ACC112 (cell line): ENCODE measurements around the gene NEK6.

ENCODE experiments used
- H2AFZ ChIP-seq: fragments of 200-600 bp; sonication (generic); one replicate; pipeline ENCODE4 v1.6.0; 2017; ENCODE audit warnings: antibody characterized with exemption, low read length; ENCODE audit not compliant: unreplicated experiment
- H3K27ac ChIP-seq: fragments of 200-600 bp; sonication (generic); 2 replicates; pipeline ENCODE4 v1.5.1; 2014; ENCODE audit warnings: low read depth, mild to moderate bottlenecking, antibody characterized with exemption, low read length, moderate library complexity
- H3K27me3 ChIP-seq: fragments of 200-600 bp; sonication (generic); 2 replicates; pipeline ENCODE4 v1.6.1; 2014; ENCODE audit warnings: mild to moderate bottlenecking, antibody characterized with exemption, low read length, moderate library complexity, mixed read lengths; ENCODE audit not compliant: insufficient read depth
- H3K36me3 ChIP-seq: fragments of 200-600 bp; sonication (generic); 2 replicates; pipeline ENCODE4 v1.6.1; 2016; ENCODE audit warnings: mild to moderate bottlenecking, antibody characterized with exemption, low read length, moderate library complexity, mixed read lengths; ENCODE audit not compliant: insufficient read depth
- H3K4me1 ChIP-seq: fragments of 200-600 bp; sonication (generic); one replicate; pipeline ENCODE4 v1.6.1; 2016; ENCODE audit warnings: low read length, mixed read lengths; ENCODE audit not compliant: insufficient read depth, unreplicated experiment, control insufficient read depth
- H3K4me3 ChIP-seq: fragments of 200-600 bp; sonication (generic); 2 replicates; pipeline ENCODE4 v1.5.1; 2014; ENCODE audit warnings: mild to moderate bottlenecking, low read depth, low read length
- H3K79me2 ChIP-seq: fragments of 200-600 bp; sonication (generic); one replicate; pipeline ENCODE4 v1.6.0; 2016; ENCODE audit warnings: low read length; ENCODE audit not compliant: control insufficient read depth, unreplicated experiment, insufficient read depth

Gene NEK6

DNA sequence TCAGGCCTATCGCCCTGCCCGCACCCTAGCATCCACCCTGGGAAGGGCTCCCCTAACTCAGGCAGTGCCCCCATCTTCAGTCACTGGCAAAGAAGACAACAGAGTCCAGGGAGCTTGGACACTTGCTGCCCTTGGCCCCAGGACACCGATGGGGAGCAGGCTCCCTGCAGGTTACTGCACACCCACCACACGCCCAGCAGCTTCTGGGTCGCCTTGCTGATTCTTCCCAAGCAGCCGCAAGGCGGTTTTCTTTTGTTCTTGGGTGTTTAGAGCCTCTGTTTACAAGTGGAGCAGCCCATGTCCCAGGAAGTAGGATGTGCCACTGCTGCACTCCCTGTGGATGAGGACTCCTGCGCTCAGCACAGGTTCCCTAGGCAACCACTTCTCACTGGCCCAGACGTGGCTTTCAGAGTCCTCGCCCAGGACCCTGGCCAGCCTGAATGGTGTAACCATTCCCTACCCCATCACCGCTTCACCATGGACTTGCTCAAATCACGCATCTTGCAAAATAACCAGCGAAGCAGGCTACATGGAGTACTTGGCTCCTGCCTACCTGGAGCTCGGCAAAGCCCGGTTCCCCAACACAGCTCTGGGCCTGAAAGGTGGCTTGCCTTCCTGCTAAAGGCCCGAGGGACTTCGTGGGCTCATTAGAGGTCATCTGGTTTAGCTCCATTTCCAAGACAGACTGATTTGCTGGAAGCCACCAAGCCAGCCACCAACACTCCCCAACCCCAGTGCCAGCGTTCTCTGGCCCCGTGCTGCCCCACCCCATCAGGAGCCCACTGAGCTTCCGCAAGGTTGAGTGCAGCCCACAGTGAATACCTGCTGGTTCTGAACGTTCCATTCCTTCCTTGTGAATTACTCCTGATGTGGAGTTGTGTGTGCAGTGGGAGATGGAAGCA lies 97.5 kb downstream of the NEK6 start:
- Histone ChIP-seq H3K27me3 (no peaks in the 10 kb centered on the region), H3K4me3 (no peak overlapping the region), H3K4me1 (peaks cover 3% of the 10 kb centered on the region), H3K36me3 (peaks cover 22% of the 10 kb centered on the region; the same call in 1 of the 2 replicates), H3K79me2 (peaks cover 40% of the 10 kb centered on the region), H2AFZ (no peak overlapping the region), H3K27ac (no peak overlapping the region)

DNA sequence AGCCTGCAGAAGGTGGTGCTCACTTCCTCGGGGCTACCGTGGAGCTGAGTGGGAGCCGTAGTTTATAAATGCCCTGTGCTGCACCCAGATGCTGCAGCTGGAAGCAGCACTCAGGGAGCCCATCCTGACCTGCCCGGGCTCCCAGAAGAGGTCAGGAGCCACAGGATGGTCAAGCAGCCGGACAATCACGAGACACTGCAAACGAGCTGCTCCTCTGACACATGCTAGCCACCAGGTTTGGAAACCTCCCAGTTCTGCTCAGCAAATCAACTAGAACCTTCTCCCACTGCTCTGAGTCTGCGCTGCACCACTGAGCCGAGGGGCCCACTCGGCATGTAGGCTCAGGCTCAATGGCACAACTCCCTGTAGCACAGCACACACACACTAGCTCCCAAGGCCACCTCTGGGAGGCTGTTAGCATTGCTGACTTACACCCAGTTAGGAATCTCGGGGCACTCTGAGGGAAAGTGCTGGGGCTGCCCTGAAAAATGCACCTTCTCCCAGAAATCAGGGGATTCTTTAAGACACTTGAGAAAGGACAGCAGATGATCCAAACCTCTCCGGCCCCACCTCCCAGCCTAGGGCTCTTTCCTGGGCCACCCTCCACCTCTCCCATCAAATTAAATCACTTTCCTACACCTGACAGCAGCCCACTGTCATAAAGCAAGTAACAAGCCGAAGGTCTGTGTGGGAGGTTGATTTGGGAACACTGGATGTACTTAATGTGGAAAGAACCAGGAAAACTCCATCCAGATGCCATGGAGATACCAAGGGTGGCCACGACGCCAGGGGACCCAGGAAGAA lies 98.4 kb downstream of the NEK6 start:
- no peak overlapping the region for H3K27ac ChIP-seq

DNA sequence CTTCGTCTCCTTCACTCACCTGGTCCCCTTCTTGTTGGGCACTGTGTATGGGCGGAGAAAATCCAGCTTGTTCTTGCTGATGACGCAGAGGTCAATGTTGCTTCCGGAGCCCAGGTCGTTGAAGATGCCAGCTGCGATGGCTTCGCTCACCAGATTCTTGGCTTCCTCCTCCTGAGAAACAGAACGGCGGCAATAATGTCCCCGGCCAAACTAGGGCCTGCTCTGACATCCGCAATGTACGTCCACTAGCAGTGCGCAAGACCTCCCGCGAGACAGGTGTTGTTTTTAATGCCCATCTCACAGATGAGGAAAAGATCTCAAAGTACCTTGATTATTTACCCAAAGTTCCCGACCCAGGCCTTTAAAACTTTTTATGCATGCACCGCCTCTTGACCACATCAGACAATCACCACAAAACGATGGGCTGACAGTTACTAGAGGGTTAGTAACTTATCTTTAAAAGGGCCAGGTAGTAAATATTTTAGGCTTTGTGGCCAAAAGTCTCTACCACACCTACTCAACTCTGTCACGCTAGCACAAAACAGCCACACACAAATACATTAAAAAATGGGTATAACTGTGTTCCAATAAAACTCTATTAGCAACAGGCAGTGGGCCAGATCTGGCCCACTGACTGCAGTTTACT lies 99.1 kb downstream of the NEK6 start:
- 0 out of 2 replicates have a peak overlapping the region, but pooled peaks have one; percentile 6 for H3K27ac ChIP-seq

More for the DNA sequence above, 98.4 kb downstream of the NEK6 start:
- Histone ChIP-seq H3K79me2 (peaks cover 48% of the 10 kb centered on the region), H3K36me3 (peaks cover 16% of the 10 kb centered on the region; the same call in 1 of the 2 replicates), H3K4me3 (no peak overlapping the region), H3K27me3 (no peaks in the 10 kb centered on the region), H3K4me1 (peaks cover 3% of the 10 kb centered on the region), H2AFZ (no peak overlapping the region)

DNA sequence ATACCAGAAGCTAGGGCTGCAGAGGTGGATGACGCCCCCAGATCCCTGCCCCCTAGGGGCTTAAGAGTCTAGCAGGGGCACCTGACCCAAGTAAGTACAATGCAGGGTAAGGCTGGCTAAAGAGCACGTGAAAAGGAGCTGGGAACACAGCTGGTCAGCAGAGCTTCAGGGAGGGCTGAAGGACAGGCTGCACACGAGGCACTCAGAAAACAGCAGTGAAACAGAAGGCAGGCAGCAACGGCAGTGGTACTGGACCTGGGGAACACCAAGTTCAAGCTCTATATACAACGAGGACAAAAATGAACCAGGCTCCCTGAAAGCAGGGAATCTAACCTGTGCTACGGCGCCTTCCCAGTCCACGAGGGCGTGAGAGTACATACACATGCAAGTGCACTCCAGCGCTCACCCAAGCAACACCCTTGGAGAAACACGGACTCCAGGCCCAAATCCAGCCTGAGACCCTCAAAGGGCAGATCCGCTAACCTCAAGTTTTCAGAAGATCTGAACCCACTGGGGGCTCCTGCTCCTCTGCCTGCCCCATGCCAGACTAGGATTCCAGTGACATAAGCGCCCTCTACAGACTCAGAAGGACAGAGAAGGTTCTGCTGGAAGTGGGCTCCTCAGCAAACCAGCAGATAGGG lies 100.1 kb downstream of the NEK6 start:
- Histone ChIP-seq H3K27ac (peak overlapping the region; percentile 6; the same call in 1 of the 2 replicates), H3K36me3 (peaks cover 6% of the 10 kb centered on the region; the same call in 1 of the 2 replicates), H3K4me1 (peaks cover 3% of the 10 kb centered on the region), H3K27me3 (no peaks in the 10 kb centered on the region), H2AFZ (no peak overlapping the region), H3K4me3 (no peak overlapping the region), H3K79me2 (peaks cover 63% of the 10 kb centered on the region)

More for the DNA sequence above, 99.1 kb downstream of the NEK6 start:
- peaks cover 12% of the 10 kb centered on the region; the same call in 1 of the 2 replicates for H3K36me3 ChIP-seq
- H3K79me2 ChIP-seq: peaks cover 56% of the 10 kb centered on the region
- no peaks in the 10 kb centered on the region for H3K27me3 ChIP-seq
- H3K4me3 ChIP-seq: no peak overlapping the region
- H2AFZ ChIP-seq: no peak overlapping the region
- H3K4me1 ChIP-seq: peaks cover 3% of the 10 kb centered on the region

DNA sequence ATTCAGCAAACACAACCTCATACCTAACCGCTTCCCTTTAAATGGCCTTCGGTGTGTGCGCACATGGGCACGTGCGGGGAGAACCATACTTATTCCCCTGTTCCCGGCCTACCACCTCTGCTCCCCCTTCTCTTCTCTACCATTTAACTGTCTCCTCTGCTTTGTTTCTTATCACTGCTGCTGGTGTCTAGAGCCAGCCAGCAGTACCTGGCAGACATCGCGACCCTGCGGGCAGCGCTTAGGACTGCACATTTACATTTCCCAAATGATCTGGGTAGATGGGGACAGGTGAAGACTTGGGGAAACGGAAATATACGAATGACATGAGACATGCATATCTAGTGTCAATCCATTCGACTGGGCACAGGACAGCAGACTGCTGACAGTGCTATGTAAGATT lies 100.9 kb downstream of the NEK6 start:
- H3K36me3 ChIP-seq: peaks cover 2% of the 10 kb centered on the region; the same call in 1 of the 2 replicates

DNA sequence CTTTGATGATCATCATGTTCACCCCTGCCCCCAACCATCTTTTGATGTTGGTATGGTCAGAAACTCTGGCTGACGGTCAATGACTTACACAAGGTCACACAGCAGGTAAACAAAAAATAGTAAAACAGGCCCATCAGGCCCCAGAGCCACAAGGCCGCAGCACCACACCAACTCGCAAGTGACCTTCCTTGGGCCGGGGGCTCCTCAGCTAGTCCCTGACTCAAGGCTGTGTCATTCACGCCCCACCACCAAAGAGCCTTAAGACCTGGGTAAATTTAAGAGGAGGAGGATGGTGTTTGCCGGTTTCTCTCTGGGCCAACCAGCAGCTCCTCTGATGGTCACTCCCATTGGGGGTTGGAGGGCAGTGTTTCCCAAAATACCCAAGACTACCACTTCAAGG lies 101.7 kb downstream of the NEK6 start:
- Histone ChIP-seq H3K4me3 (no peak overlapping the region), H3K27me3 (no peaks in the 10 kb centered on the region), H3K4me1 (peaks cover 3% of the 10 kb centered on the region), H3K27ac (no peak overlapping the region), H2AFZ (no peak overlapping the region), H3K79me2 (peaks cover 79% of the 10 kb centered on the region), H3K36me3 (peaks cover 2% of the 10 kb centered on the region; the same call in 1 of the 2 replicates)

More for the DNA sequence above, 100.9 kb downstream of the NEK6 start:
- Histone ChIP-seq H3K27me3 (no peaks in the 10 kb centered on the region), H3K27ac (no peak overlapping the region), H3K79me2 (peaks cover 71% of the 10 kb centered on the region), H3K4me3 (no peak overlapping the region), H2AFZ (no peak overlapping the region), H3K4me1 (peaks cover 3% of the 10 kb centered on the region)

DNA sequence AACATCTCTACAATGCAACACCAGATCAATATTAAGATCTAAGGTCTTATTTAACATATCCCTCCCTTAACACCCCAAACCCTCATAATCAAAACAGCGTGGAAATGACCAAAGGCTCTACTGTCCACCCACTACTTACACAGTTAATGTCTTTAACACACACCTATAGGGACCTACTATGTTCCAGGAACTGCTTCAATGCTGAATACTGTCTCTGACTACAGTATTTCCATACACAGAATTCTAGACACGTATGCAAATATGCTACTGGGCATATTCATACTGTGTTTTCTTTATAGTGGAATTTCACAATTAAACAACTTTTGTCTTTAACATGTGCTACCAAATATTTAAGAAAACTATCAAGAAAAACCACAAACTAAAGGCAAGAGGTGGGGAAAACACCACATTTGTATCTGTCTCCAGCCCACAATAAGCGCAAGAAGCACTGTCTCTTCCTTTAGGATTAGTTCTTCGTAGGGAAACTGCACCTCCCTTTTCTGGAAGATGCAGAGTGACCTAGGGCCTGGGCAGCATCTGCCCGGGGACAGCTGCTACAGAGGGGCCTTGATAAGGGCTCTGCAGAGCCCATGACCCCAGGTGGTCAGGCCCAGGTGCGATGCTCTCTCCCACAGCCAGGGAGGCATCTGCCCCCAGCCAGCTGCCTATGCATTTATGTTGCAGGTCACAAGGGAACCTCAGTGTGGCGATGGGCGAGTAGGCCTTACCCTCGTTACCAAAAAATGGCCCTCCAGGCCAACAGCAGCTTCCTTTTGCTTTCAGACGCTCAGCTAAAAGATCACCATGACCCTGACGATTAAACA lies 102.3 kb downstream of the NEK6 start:
- Histone ChIP-seq H2AFZ (no peak overlapping the region), H3K36me3 (peaks cover 2% of the 10 kb centered on the region; the same call in 1 of the 2 replicates), H3K4me3 (no peak overlapping the region), H3K27ac (no peak overlapping the region), H3K4me1 (peaks cover 3% of the 10 kb centered on the region), H3K79me2 (peaks cover 85% of the 10 kb centered on the region), H3K27me3 (no peaks in the 10 kb centered on the region)

DNA sequence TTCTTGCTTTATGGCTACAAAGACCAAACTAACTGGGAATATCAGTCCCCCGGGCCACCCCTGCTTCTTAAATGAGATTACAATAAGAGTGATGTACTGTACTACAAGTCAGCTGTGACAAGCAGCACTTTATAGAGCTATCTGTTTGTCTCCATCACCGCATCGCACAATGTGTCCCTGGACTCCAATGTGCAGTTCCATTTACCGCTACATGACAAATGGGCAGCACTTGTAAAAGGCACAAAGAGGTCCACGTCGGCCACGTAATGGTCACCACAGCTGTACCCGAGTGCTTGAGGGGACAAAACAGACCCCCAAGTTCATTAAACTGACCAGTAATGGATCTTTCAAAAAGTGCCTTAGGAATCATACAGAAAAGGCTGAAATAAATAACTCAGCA lies 103.4 kb downstream of the NEK6 start:
- Histone ChIP-seq H2AFZ (no peak overlapping the region), H3K79me2 (peaks cover 89% of the 10 kb centered on the region), H3K4me3 (no peak overlapping the region), H3K36me3 (peaks cover 2% of the 10 kb centered on the region; the same call in 1 of the 2 replicates), H3K27ac (no peak overlapping the region), H3K4me1 (peaks cover 4% of the 10 kb centered on the region), H3K27me3 (no peaks in the 10 kb centered on the region)

DNA sequence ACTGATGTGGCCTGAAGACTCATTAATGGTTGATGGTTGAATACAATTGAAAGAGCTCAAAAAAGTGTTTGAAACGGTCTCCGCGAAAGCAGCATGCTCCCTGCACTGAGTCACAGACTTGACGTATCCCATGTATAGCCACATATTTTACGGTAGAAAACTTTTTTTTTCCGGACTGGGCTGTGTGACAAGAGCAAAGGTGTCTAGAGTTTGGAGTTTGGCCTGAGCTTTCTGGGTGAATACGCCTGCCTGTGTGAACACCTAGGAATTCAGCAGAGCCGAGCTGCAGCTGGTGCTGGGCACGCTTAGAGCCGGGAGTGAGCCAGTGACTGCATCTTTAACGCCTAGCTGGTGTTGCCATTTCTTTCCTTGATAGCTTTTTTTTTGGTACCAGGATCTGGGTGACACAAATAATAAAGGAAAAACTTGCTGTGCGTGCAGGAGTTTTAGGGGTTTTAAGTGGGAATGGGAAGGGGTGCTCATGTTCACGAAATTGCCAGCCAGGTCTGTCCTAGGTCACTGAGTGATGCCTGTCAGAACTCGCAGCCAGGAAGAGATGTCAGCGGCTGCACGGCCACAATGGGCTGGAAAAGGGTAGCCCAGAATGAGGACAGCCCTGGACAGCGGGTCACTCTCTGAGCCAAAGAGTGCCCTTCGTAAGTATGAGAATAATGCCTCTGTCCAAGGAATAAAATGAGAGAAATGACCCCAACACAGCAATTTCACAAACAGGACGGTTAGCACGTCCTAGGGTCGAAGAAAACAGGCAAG lies 105.8 kb downstream of the NEK6 start:
- H3K4me3 ChIP-seq: no peak overlapping the region
- peaks cover 89% of the 10 kb centered on the region for H3K79me2 ChIP-seq
- H3K36me3 ChIP-seq: peaks cover 2% of the 10 kb centered on the region; the same call in 1 of the 2 replicates
- no peak overlapping the region for H3K27ac ChIP-seq
- H2AFZ ChIP-seq: no peak overlapping the region
- no peaks in the 10 kb centered on the region for H3K27me3 ChIP-seq
- peaks cover 22% of the 10 kb centered on the region for H3K4me1 ChIP-seq
